GM19193 (cell line): ENCODE data around the gene TNN.

Source experiments
- POLR2A ChIP-seq: IDR thresholded peaks from 4 replicates; pipeline ENCODE4 v1.6.1; 2011; ENCODE audit not compliant: insufficient read depth, insufficient read length; ENCODE audit errors: extremely low read depth

The TNN gene

DNA sequence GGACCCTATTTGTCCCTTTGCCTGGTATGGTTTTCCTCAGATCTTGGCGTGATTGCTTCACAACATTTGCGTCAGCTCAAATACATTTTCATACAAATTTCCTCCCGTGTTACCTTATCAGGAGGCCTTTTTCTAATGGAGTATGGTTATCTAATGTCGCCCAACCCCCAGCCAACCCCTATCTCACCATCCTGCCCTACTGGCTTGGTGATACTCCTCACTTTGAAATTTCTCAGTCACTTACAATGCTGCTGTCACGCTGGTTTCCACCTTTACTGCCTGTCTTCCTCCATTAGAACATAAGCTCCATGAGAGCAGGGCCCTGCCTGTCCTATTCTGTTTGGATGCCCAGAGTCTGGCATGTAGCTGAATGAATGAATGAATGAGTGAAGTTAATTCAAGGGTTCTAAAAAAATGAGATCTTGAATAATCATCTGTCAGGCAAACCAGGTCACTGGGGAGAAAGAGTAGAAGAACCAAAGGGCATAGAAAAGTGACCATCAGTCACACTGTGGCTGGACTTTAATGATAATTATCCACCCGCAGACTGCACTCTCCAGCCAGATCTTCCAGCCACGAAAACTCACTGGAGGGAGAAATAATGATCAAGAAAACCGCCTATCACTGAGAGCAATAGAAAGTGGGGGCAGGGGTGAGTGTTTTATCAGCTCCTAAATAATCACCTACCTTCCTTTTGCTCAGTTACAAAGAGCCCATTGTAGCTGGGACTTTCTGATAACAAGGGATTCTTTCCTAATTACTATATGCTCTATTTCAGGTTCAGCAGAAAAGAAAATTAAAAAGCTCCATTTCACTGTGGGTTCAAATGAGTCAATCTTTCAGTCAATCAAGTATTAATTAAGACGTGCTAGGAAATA is 103.6 kb downstream of the TNN start:
- TF ChIP-seq POLR2A: no peak

DNA sequence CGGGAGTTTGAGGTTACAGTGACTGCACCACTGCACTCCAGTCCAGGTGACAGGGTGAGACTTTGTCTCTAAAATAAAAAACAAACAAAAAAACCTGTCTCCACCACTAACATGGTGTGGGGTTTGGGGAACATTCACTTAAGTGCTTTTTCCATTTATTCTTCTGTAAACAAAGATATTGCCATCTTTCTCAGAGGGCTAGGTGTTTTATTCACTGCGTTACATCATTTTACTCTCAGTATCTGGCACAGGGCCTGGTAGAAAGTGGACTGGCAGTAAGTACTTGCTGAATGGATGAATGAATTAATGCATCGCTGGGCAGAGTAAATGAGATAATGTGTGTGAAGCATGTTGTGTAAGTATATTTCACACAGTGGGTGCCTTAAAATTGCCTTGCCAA is 104.9 kb downstream of the TNN start:
- TF ChIP-seq POLR2A: no peak

DNA sequence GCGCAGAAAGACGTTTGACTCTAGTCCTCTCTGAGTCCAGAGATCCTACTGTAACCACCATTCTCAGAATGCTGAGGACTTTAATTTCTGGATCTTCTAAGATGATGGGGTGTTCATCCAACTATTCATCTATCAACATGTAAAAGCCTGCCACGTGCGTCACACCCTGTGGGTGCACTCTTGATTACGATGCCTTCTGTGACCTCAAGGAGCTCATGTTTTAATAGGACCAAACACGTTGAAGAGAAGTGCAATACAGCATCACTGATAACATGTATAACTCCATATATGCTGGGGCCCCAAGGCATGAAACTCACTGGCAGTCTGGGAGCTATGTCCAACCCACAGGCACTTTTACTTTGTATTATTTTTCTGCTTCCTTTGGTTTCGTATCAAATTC is 105.9 kb downstream of the TNN start:
- no peak for TF ChIP-seq POLR2A

DNA sequence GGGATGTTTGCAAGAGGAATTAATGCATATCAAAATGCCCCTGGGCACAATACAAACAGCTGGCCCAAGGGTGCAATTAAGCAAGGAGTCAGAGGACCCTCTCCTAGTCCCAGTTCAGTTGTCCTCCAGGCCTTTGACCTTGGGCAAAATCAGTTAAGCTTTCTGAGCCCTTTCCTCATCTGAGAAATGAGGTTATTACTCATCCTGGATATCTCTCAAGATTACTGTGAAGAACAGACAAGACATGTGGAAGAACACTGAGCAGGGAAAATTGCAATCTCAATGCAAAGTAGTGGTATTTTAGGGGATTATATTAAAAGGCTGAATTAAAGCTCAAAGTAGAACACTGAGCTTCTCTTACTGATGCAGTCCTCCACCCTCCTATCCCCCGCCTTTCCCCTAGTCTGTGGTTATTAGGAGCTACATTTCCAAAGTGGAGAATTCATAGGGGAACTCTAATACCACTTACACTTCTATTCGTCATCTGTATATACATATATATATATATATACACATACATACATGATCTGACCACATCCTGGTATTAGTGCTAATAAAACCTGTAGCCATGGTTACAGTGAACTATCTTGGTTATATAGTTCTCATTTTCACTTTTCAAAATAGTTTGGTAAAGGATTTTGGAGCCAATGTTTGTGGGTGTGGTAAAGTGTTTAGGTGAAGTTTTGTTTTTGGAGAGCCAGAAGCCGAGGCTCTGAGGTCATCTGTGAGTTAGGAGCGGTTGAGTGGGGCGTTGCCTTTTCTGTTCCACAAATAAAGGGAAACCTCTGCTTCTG is 106.9 kb downstream of the TNN start:
- TF ChIP-seq POLR2A: no peak

DNA sequence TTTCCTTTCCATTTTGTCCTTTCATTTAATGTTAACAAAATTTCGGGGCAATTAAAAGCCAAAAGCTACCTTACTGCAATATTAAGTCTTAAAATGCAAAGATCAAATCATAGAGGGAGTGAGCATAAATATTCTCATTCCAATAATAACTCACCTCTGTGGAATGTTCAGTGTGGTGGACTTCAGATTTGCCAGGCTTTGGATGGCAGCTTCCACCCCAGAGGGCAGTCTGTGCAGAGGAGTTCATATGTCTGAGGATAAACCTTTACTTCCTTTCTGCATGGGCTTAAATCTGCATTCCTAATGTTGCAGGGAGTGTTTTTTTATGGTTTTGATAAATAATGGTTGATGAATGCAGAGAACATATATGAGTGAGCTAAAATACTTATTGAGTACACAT is 108.6 kb downstream of the TNN start:
- no peak for TF ChIP-seq POLR2A

DNA sequence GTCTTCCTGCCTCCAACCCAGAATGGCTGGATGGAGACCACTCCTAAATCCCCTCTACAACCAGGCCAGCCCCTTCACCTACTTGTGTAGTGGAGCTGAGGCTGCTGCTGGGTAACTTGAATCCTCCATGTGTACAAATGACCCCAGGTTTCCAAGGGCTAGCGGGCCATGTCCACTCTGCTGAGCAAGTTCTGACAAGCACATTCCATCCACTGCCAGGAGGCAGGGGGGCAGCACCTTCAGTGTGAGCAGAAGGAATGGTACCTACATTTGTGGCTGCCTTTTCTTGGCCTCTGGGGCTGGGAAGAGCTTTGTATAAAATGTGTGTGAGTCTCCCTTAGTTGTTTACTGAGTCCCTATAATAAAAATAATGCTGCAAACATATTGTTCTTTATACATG is 110.4 kb downstream of the TNN start:
- TF ChIP-seq POLR2A: no peak

DNA sequence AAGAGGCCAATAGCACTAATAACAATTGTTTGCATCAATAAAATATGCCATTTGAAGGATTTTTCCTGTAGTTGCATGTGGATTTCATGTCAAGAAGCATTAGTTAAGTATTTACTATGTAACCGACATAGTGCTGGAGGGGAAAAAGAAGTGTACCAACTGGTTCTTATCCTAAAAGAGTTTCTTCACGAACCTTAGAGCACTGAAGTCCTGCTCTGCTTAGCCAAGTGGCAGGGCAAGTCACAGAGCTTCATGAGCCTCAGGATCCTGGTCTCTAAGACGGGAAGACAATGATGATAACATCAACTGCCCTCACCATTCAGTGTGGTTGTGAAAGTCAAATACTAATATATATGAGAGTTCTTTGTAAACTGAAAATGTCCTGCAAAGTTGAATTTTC is 110.8 kb downstream of the TNN start:
- no peak for TF ChIP-seq POLR2A

DNA sequence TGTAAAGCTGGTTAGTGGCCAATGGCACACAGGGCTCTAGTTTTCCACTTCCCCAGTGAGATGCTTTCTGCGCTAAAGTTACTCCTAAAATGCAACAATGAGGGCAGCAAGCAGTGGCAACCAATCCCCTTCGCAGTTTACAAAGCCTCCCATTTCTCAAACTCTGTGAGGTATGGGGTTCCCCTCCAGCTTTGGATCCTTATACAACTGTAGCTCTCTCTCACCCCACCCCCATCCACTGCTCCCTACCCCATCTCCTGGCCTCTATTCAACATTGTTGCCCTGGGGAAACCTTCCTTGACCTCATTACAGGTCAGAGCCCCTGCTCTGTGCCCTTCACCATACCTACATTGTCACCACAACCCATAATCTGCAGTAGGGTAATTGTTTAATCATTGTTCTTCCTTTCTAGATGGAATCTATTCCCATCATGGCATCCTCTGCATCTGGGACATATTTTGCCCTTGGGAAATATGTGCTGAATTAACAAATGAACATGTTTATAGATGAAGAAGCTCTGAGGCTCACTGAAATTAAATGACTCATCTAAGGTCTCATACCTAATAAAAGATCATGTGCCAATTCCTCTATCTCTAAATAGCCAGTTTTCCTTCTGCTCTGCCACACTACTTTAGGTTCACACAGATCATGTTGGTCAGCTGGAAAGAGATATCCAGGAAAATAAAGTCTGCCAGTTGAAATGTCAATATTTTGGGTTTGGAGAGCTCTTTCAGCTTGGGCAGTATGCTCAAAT is 112.4 kb downstream of the TNN start:
- no peak for TF ChIP-seq POLR2A

DNA sequence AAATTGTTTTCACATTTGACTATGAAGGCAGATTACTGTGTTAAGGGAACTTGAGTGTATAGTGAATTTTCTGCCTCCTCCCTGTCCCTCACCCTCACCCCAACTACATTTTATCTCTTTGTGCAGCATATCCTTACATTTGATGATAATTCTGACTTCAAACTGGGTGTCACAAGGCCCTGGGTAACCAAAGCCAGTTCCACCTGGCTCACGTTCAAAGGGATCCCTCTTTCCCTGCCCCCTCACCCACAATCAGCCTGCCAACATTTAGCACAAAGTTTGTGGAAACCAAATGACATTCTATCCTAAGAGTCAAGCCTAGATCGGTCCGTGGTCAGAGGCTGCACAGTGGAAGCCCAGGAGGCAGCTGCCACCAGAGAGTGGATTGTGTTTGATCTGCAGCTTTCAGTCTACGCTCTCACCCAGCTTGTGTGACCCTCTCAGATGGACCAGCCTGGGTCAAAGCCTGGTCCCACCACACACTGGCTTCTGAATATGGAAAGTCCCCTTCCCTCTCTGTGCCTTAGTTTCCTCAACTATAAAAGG is 114.6 kb downstream of the TNN start:
- no peak for TF ChIP-seq POLR2A

DNA sequence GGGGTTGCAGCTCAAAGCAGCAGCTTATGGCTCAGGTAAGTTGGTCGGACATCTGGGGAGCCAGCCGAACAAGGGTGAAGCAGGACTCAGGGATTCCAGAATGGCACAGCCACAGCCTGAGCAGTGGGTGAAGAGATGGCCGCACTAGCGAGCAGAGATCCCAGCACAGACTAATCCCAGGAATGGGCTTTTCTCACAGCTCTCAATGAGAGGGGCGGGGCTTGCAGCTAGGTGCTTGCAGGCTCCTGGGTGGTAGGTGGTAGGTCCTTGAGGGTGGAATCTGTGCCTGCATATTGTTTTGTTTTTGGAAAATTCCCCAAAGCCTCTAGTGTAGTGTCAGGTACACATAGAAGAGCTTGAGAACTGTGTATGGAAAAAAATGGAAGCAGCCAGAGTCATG is 116.0 kb downstream of the TNN start:
- TF ChIP-seq POLR2A: no peak

DNA sequence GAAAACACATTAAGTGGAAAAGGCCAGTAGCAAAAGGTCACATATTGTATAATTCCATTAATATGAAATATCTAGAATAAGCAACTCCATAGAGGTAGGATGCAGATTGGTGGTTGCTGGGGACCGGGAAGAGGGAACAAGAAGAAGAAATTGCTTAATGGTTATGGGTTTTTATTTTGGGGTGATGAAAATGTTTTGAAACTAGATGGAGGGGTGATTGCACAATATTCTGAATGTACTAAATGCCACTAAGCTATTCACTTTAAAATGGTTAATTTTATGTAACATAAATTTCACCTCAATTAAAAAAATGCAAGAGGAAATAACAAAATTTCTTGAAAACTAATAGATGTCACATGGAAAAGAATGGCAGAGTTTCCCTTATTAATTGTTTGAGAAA is 118.3 kb downstream of the TNN start:
- no peak for TF ChIP-seq POLR2A

DNA sequence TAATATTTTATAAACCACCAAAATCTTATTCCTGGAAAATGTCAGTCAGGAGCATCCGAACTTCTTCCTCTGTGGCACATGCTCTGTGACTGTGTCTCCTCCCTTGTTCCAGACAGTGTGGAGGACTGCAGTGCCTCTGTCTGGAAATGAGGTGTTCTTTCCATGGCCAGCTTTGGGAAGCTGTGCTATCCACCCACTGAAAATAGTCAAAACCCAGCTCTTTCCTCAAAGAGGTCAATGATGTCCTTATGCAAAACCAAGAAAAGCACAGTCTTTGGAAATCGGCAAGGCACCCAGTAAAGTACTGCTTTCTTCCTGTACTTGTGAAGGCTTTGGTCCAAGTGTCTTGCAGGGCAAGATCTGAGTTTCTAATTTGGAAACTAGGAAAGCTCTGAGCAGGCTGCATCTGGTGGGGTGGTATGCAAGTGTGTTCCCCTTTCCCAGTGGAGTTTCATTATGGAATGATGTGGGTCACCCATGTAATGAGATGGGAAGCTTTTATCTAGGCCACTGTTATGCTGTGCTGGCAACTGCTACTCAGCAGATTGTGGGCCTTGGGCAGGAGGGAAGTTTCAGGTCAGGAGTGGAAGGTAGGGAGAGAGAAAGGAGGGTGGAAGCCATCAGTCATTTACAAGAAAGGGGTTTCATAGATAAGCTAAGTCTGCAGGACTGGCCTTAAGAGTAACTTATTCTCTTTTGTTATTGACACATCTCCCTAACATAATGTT is 119.0 kb downstream of the TNN start:
- no peak for TF ChIP-seq POLR2A

DNA sequence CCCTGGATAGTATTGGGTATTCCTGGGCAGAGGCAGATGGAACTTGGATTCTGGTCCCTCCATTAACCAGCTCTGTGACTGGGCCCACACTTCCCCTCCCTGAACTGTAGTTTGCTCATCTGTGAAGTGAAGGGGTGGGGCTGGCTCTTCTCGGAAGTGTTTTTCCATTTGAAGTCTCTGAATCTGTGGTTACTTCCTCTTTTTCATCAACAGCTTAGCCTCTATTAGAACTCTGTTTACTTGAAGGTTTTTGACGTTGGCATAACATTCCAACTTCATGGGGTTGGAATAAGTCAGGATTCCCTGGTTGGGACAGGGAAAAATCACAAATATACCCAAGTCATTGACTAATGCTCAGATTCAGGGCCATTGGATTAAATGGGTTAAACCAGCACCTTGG is 121.3 kb downstream of the TNN start:
- peak; percentile 19 for TF ChIP-seq POLR2A

DNA sequence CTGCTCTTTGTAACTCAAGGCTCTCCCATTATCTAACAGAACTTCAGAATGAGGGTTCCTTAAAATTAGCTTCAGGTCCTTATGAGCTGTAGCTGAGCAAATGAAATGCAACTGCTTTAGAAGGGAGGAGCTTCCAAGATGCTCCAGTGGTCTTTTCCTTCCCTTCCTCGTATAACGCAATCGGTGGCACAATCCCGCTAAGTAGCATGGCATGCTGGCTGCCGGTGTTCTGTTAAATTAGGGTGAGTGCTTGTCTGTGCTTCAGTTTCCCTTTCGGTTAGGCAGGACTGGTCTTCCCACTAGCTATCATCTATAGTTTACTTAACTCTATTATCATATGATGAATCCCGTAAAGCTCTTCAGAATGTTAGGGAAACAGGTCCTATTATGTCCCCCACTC is 124.0 kb downstream of the TNN start:
- no peak for TF ChIP-seq POLR2A

DNA sequence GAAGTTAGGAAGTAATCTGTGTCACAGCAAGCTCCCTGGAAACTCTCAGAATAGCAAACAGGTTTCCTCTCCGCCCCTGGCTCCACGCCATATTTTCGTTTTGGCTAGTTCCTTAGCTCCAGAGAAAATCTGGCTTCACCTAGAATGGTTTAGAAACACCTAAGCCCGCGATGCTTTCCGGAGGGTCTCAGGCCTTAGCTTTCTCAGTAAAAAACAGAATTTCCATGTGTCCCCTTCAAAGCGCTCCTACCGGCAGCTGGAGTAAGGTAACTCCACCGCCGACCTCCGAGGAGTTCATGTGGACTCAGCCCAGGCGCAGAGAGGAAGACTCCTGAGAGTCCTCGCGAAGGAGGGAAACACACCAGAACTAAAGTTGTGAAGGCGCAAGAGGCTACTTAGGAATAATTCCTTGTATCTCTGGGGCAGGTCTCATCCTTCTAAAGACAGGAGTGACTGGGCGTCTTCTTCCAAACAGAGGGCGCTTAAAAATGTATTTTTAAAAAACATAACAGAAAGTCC is 124.5 kb downstream of the TNN start:
- no peak for TF ChIP-seq POLR2A
